ENCODE results near the gene STIM1.
"Not testable (repeated sequence)": the region's sequence is repeated elsewhere in the genome, so short reads cannot be mapped to it uniquely, and the experiment has no call there.

Gene STIM1

GRCh38 chr11:3854977-3855807, at the start of gene STIM1:
STIM1 (plus strand) TSS chr11:3855664; CDS start chr11:3856271, 607 bp downstream.
- DNase-seq: peak; percentile 99

GRCh38 chr11:3807909-3808860, 47.3 kb upstream of the STIM1 start, which contains the start of gene PGAP2:
PGAP2 (plus strand) TSS chr11:3808560; CDS start chr11:3811260, 2,700 bp downstream.
- peak; percentile 81 for DNase-seq

GRCh38 chr11:3808861-3809623, 46.4 kb upstream of the STIM1 start:
- DNase-seq: no peak

GRCh38 chr11:3809624-3809928, 45.9 kb upstream of the STIM1 start:
- no peak for DNase-seq

GRCh38 chr11:3810446-3810845, 45.0 kb upstream of the STIM1 start:
- DNase-seq: no peak

- DNase-seq: no peak
Observed at GRCh38 chr11:3810951-3811350, 44.5 kb upstream of the STIM1 start.

GRCh38 chr11:3814832-3815231, 40.6 kb upstream of the STIM1 start:
- DNase-seq: not testable (repeated sequence)

- DNase-seq: no peak
Observed at GRCh38 chr11:3815845-3816244, 39.6 kb upstream of the STIM1 start.

- no peak for DNase-seq
Observed at GRCh38 chr11:3816673-3817072, 38.8 kb upstream of the STIM1 start.

- no peak for DNase-seq
Observed at GRCh38 chr11:3817181-3817800, 38.2 kb upstream of the STIM1 start.

GRCh38 chr11:3820971-3821370, 34.5 kb upstream of the STIM1 start:
- no peak for DNase-seq

- DNase-seq: no peak
Observed at GRCh38 chr11:3822312-3822711, 33.2 kb upstream of the STIM1 start.

- no peak for DNase-seq
Observed at GRCh38 chr11:3823303-3823702, 32.2 kb upstream of the STIM1 start.

- no peak for DNase-seq
Observed at GRCh38 chr11:3823762-3824506, 31.5 kb upstream of the STIM1 start.

GRCh38 chr11:3824714-3825472, 30.6 kb upstream of the STIM1 start:
- peak; percentile 88 for DNase-seq

GRCh38 chr11:3825473-3826154, 29.9 kb upstream of the STIM1 start:
- no peak for DNase-seq

GRCh38 chr11:3826721-3827120, 28.7 kb upstream of the STIM1 start:
- DNase-seq: no peak

GRCh38 chr11:3827434-3828186, 27.9 kb upstream of the STIM1 start:
- no peak for DNase-seq

GRCh38 chr11:3830088-3830487, 25.4 kb upstream of the STIM1 start:
- DNase-seq: no peak

- DNase-seq: no peak
Observed at GRCh38 chr11:3830730-3831129, 24.7 kb upstream of the STIM1 start.
